Loucy (cell line): ENCODE data around the gene PRKAR2B.

Experiments used
- EZH2phosphoT487 ChIP-seq: fragments of 200-600 bp; IDR thresholded peaks from 2 replicates; pipeline ENCODE4 v1.6.1; 2018; ENCODE audit warnings: antibody characterized with exemption, mild to moderate bottlenecking, moderate library complexity, borderline replicate concordance
- TF ChIP-seq, protein P1 (sequence below): fragments of 200-600 bp; sonication (generic); conservative IDR thresholded peaks from 2 replicates; pipeline ENCODE4 v1.5.1; 2014; ENCODE audit warnings: mild to moderate bottlenecking, antibody characterized with exemption, low read length

DNA sequence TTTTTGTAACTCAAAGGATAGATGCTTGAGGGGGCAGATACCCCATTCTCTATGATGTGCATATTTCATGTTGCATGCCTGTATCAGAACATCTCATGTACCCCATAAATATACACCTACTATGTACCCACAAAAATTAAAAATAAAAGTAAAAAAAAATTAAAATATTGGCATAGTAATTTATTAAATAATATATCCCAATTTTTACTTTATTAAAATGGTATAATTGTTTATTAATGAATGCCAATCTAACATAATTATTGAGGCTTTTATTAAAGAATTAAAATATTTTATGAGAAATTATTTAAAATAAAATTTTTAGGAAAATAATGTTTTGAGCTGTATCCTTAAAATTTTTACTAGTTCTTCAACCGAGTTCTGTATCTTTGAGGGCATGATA lies 105.4 kb downstream of the PRKAR2B start:
- TF ChIP-seq, protein P1, sequence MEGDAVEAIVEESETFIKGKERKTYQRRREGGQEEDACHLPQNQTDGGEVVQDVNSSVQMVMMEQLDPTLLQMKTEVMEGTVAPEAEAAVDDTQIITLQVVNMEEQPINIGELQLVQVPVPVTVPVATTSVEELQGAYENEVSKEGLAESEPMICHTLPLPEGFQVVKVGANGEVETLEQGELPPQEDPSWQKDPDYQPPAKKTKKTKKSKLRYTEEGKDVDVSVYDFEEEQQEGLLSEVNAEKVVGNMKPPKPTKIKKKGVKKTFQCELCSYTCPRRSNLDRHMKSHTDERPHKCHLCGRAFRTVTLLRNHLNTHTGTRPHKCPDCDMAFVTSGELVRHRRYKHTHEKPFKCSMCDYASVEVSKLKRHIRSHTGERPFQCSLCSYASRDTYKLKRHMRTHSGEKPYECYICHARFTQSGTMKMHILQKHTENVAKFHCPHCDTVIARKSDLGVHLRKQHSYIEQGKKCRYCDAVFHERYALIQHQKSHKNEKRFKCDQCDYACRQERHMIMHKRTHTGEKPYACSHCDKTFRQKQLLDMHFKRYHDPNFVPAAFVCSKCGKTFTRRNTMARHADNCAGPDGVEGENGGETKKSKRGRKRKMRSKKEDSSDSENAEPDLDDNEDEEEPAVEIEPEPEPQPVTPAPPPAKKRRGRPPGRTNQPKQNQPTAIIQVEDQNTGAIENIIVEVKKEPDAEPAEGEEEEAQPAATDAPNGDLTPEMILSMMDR = no peak
- no peak for TF ChIP-seq EZH2phosphoT487
